ENCODE data around the gene MRPL52. TPM values are rescaled to one million over a fixed set of nuclear protein-coding genes. Genes with fewer than 3 reads are reported as not detected.

The MRPL52 gene
- total and polyA plus RNA-seq, 2 donors (not counting 3 experiments of a cell fraction or from before 2014, with no cell fraction given): 81.1 to 174 TPM

GRCh38 chr14:22793976-22794375 lies 35.7 kb upstream of the MRPL52 start:
- peaks cover 0 to 3% of the 10 kb centered on the region in 2 experiments for H3K36me3 ChIP-seq (ENCODE audit: control insufficient read depth in 2 of 2, extremely low read depth in 1 of 2, insufficient read depth in 2 of 2, low read length in 2 of 2)
- intact Hi-C loops (cut with micrococcal nuclease): no loop called here
- ChIA-PET POLR2A (no interaction called here), CTCF (interaction anchor here (1.3 kb wide), 1 partner anchor 224 kb away, joined by 5 read pairs; no protein-coding TSS in a partner anchor)
- no peaks in the 10 kb centered on the region for H3K4me1 ChIP-seq (ENCODE audit: control insufficient read depth, extremely low read depth, insufficient read depth, low read length)
- no peaks in the 10 kb centered on the region for H3K9me3 ChIP-seq (replicated peaks; ENCODE audit: control insufficient read depth, insufficient read depth, low read length)
- dilution Hi-C loops (cut with MboI; ENCODE audit: extremely low pct_ligation_motif_present, low sequenced_read_pairs): no loop called here
- H4K20me1 ChIP-seq (replicated peaks; ENCODE audit: control insufficient read depth, extremely low read depth, insufficient read depth, low read length): no peaks in the 10 kb centered on the region
- no peak overlapping the region for H3K27ac ChIP-seq (ENCODE audit: insufficient read depth, low read depth, low read length)
- no peak overlapping the region for H2AFZ ChIP-seq (ENCODE audit: low read depth, low read length)
- H3K27me3 ChIP-seq (ENCODE audit: control insufficient read depth in 2 of 2, insufficient read depth in 2 of 2, low read length in 2 of 2): peaks cover 0 to 5% of the 10 kb centered on the region in 2 experiments
- no peak for DNase-seq (ENCODE audit: low read depth, low spot score)
- BruUV-seq (replicated peaks): no TSS peak
- H3K79me2 ChIP-seq (ENCODE audit: control insufficient read depth, insufficient read depth, low read length): no peaks in the 10 kb centered on the region
- TF ChIP-seq EZH2 (IDR thresholded peaks at IDR 0.05; ENCODE audit: borderline replicate concordance, low read depth, low read length, severe bottlenecking): no peak
- TF ChIP-seq GATA2 (IDR thresholded peaks at IDR 0.05; ENCODE audit: insufficient read depth, insufficient read length, low read depth, low read length): no peak
- TF ChIP-seq, protein P1, sequence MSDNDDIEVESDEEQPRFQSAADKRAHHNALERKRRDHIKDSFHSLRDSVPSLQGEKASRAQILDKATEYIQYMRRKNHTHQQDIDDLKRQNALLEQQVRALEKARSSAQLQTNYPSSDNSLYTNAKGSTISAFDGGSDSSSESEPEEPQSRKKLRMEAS (IDR thresholded peaks at IDR 0.05; ENCODE audit: insufficient read depth, insufficient read length): no peak
- TF ChIP-seq JUN (IDR thresholded peaks at IDR 0.05; ENCODE audit: borderline replicate concordance, insufficient read depth, insufficient read length, low read depth): no peak
- no peak for TF ChIP-seq POLR2A (IDR thresholded peaks at IDR 0.05; ENCODE audit: low read depth, low read length)
- TF ChIP-seq FOS (IDR thresholded peaks at IDR 0.05; ENCODE audit: borderline replicate concordance, insufficient read depth, low read length): no peak
- TF ChIP-seq MYC (IDR thresholded peaks at IDR 0.05; ENCODE audit: low read depth, low read length): no peak
- TF ChIP-seq POLR2AphosphoS5 (IDR thresholded peaks at IDR 0.05; ENCODE audit: insufficient read depth, low read depth, low read length): no peak
- TF ChIP-seq, protein P2, sequence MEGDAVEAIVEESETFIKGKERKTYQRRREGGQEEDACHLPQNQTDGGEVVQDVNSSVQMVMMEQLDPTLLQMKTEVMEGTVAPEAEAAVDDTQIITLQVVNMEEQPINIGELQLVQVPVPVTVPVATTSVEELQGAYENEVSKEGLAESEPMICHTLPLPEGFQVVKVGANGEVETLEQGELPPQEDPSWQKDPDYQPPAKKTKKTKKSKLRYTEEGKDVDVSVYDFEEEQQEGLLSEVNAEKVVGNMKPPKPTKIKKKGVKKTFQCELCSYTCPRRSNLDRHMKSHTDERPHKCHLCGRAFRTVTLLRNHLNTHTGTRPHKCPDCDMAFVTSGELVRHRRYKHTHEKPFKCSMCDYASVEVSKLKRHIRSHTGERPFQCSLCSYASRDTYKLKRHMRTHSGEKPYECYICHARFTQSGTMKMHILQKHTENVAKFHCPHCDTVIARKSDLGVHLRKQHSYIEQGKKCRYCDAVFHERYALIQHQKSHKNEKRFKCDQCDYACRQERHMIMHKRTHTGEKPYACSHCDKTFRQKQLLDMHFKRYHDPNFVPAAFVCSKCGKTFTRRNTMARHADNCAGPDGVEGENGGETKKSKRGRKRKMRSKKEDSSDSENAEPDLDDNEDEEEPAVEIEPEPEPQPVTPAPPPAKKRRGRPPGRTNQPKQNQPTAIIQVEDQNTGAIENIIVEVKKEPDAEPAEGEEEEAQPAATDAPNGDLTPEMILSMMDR (IDR thresholded peaks at IDR 0.05; ENCODE audit: extremely low read depth in 1 of 2, insufficient read depth in 1 of 2, low read depth in 1 of 2, low read length in 2 of 2): no peak
- no peak overlapping the region for H3K9ac ChIP-seq (replicated peaks; ENCODE audit: extremely low read depth, insufficient read depth, low read length)
- no peak overlapping the region for H3K4me2 ChIP-seq (ENCODE audit: insufficient read depth, low read length)
- FAIRE-seq: no peak
- no peaks in the 10 kb centered on the region for H3K9me1 ChIP-seq (replicated peaks; ENCODE audit: control insufficient read depth, extremely low read depth, insufficient read depth, low read length)
- H3K4me3 ChIP-seq (replicated peaks in 1 of 3; ENCODE audit: insufficient read depth in 1 of 3, low read depth in 1 of 3, low read length in 3 of 3): no peak overlapping the region
